Astrocyte of the cerebellum (primary cell): ENCODE results near the gene NMBR.

Source experiments
- DNase-seq: peaks from one replicate; pipeline ENCODE4 v3.0.0-alpha.2; 2011; ENCODE audit warnings: low read depth
- H3K4me3 ChIP-seq: 2 replicates; pipeline ENCODE4 v1.5.1; 2011; ENCODE audit warnings: mild to moderate bottlenecking, low read depth, low read length, moderate library complexity
- CTCF ChIP-seq: IDR thresholded peaks from 2 replicates; pipeline ENCODE4 v1.5.1; 2012; ENCODE audit warnings: low read length, low read depth, moderate library complexity, mild to moderate bottlenecking; ENCODE audit errors: missing control alignments
- in situ Hi-C: cut with HindIII; loops from 2 replicates; pipeline ENCODE4 v1.10.0; 2017; ENCODE audit warnings: low sequenced_read_pairs

NMBR gene

GRCh38 chr6:142048593-142048980, 98.3 kb downstream of the NMBR start:
- TF ChIP-seq CTCF: no peak
- no peak overlapping the region for H3K4me3 ChIP-seq
- in situ Hi-C loops: no loop called here
- no peak for DNase-seq

GRCh38 chr6:142047934-142048592, 98.9 kb downstream of the NMBR start:
- TF ChIP-seq CTCF: no peak
- DNase-seq: no peak
- H3K4me3 ChIP-seq: no peak overlapping the region
- in situ Hi-C loops: no loop called here

GRCh38 chr6:142045380-142046278, 101.3 kb downstream of the NMBR start:
- TF ChIP-seq CTCF: peak; percentile 33
- no peak overlapping the region for H3K4me3 ChIP-seq
- in situ Hi-C loops: no loop called here
- no peak for DNase-seq

GRCh38 chr6:142035890-142036289, 111.0 kb downstream of the NMBR start:
- no peak for TF ChIP-seq CTCF
- no peak overlapping the region for H3K4me3 ChIP-seq
- DNase-seq: no peak
- in situ Hi-C loops: no loop called here

GRCh38 chr6:142031035-142031434, 115.9 kb downstream of the NMBR start:
- no peak for DNase-seq
- in situ Hi-C loops: no loop called here

More at GRCh38 chr6:142031035-142031434, 115.9 kb downstream of the NMBR start:
- no peak for TF ChIP-seq CTCF
- H3K4me3 ChIP-seq: no peak overlapping the region
